ENCODE measurements around the gene LMBR1.
"Not testable (repeated sequence)": the region's sequence is repeated elsewhere in the genome, so short reads cannot be mapped to it uniquely, and the experiment has no call there.

LMBR1 gene

GRCh38 chr7:156875766-156876165 is 17.2 kb downstream of the LMBR1 start:
- no peak for DNase-seq
- H3K27me3 ChIP-seq, result no peaks in the 10 kb centered on the region
- H3K9me3 ChIP-seq, result no peaks in the 10 kb centered on the region; the same call in none of the 2 replicates
- H3K36me3 ChIP-seq, result peaks cover 7% of the 10 kb centered on the region; the same call in 1 of the 2 replicates
- H3K4me1 ChIP-seq, result no peaks in the 10 kb centered on the region
- TF ChIP-seq CTCF (IDR thresholded peaks at IDR 0.05; ENCODE audit: low read depth, low read length), result no peak
- no peak overlapping the region for H3K4me3 ChIP-seq (ENCODE audit: low read depth, low read length)

DNA sequence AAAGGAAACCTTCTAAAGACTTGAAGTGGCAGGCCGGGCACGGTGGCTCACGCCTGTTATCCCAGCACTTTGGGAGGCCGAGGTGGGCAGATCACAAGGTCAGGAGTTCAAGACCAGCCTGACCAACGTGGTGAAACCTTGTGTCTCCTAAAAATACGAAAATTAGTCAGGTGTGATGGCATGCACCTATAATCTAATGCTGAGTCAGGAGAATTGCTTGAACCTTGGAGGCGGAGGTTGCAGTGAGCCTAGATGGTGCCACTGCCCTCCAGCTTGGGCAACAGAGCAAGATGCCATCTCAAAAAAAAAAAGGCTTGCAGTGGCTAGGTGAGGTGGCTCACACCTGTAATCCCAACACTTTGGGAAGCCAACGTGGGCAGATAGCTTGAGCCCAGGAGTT is 24.6 kb downstream of the LMBR1 start:
- peaks cover 15% of the 10 kb centered on the region for H3K36me3 ChIP-seq
- H3K9me3 ChIP-seq; H3K4me3 ChIP-seq (ENCODE audit: low read depth, low read length); DNase-seq; H3K27me3 ChIP-seq; H3K4me1 ChIP-seq: not testable (repeated sequence)

DNA sequence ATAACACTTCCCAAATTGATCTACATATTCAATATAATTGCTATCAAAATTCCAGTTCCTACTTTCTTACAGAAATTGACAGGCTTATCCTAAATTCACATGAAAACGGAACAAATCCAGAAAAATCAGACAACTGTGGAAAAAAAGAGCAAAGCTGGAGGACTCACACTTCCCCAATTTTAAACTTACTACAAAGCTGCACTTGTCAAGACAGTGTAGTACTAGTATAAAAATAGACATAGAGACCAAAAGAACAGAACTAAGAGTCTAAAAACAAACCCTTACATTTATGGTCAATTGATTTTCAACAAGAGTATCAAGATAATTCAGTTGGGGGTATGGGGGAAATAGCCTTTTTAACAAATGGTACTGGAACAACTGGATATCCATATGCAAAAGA is 27.5 kb downstream of the LMBR1 start:
- no peaks in the 10 kb centered on the region for H3K9me3 ChIP-seq
- no peak for DNase-seq
- no peak overlapping the region for H3K4me3 ChIP-seq (ENCODE audit: low read depth, low read length)
- TF ChIP-seq CTCF (IDR thresholded peaks at IDR 0.05; ENCODE audit: low read depth, low read length), result no peak
- no peaks in the 10 kb centered on the region for H3K27me3 ChIP-seq
- H3K4me1 ChIP-seq, result no peaks in the 10 kb centered on the region
- peaks cover 18% of the 10 kb centered on the region for H3K36me3 ChIP-seq

GRCh38 chr7:156862022-156862421 is 31.0 kb downstream of the LMBR1 start:
- H3K36me3 ChIP-seq, result peaks cover 12% of the 10 kb centered on the region
- not testable (repeated sequence) for H3K4me1 ChIP-seq, DNase-seq

GRCh38 chr7:156861212-156861611 is 31.8 kb downstream of the LMBR1 start:
- DNase-seq, result no peak
- Histone ChIP-seq H3K4me1 (no peaks in the 10 kb centered on the region), H3K27me3 (no peaks in the 10 kb centered on the region; the same call in 1 of the 2 replicates), H3K9me3 (no peaks in the 10 kb centered on the region), H3K36me3 (peaks cover 10% of the 10 kb centered on the region), H3K4me3 (ENCODE audit: low read depth, low read length) (no peak overlapping the region)
- no peak for TF ChIP-seq CTCF (IDR thresholded peaks at IDR 0.05; ENCODE audit: low read depth, low read length)

More at GRCh38 chr7:156862022-156862421, 31.0 kb downstream of the LMBR1 start:
- not testable (repeated sequence) for H3K4me3 ChIP-seq (ENCODE audit: low read depth, low read length); H3K9me3 ChIP-seq; H3K27me3 ChIP-seq

- H3K27me3 ChIP-seq; H3K9me3 ChIP-seq; DNase-seq; H3K4me1 ChIP-seq; H3K36me3 ChIP-seq; H3K4me3 ChIP-seq (ENCODE audit: low read depth, low read length): not testable (repeated sequence)
Observed at GRCh38 chr7:156860099-156860498, 32.9 kb downstream of the LMBR1 start.

DNA sequence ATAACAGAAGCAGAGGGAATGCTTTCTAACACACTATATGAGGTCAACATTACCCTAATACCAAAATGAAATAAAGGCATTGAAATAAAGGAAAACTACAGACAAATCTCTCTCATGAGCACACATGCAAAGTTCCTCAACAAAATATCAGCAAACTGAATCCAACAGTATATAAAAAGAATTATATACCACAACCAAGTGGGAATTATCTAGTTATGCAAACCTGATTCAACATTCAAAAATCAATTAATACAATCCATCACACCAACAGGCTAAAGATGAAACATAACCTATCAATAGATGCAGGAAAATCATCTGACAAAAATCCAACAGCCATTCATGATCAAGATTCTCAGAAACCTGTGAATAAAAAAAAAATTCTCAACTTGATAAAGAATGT is 34.5 kb downstream of the LMBR1 start:
- H3K27me3 ChIP-seq, result no peaks in the 10 kb centered on the region; the same call in 1 of the 2 replicates
- DNase-seq, result no peak
- peaks cover 4% of the 10 kb centered on the region; the same call in 1 of the 2 replicates for H3K9me3 ChIP-seq
- H3K4me1 ChIP-seq, result no peaks in the 10 kb centered on the region
- TF ChIP-seq CTCF (IDR thresholded peaks at IDR 0.05; ENCODE audit: low read depth, low read length), result no peak
- H3K36me3 ChIP-seq, result peaks cover 7% of the 10 kb centered on the region; the same call in 1 of the 2 replicates
- no peak overlapping the region for H3K4me3 ChIP-seq (ENCODE audit: low read depth, low read length)

GRCh38 chr7:156857757-156858156 is 35.2 kb downstream of the LMBR1 start:
- peaks cover 4% of the 10 kb centered on the region; the same call in 1 of the 2 replicates for H3K9me3 ChIP-seq
- DNase-seq, result no peak
- H3K4me3 ChIP-seq (ENCODE audit: low read depth, low read length), result no peak overlapping the region
- H3K36me3 ChIP-seq, result peaks cover 7% of the 10 kb centered on the region; the same call in 1 of the 2 replicates
- H3K27me3 ChIP-seq, result no peaks in the 10 kb centered on the region; the same call in 1 of the 2 replicates
- no peak for TF ChIP-seq CTCF (IDR thresholded peaks at IDR 0.05; ENCODE audit: low read depth, low read length)
- no peaks in the 10 kb centered on the region for H3K4me1 ChIP-seq

Data from BE2C (cell line).